Upper lobe of left lung (tissue), 6 donors: ENCODE measurements around the gene SRGAP3. TPM values are rescaled to one million over a fixed set of nuclear protein-coding genes. Genes with fewer than 3 reads are reported as not detected.

Source experiments
- ATAC-seq, 2 donors: fragments of 200-7000 bp; cut with Tn5 transposase; one replicate each; pipeline ENCODE4 v1.9.1; 2022; ENCODE audit warnings: mild to moderate bottlenecking in 2 of 2, moderate library complexity in 2 of 2; ENCODE audit not compliant: low FRiP score in 2 of 2
- DNase-seq, 2 donors: peaks; one replicate each; pipeline ENCODE4 v3.0.0-alpha.2; 2019 to 2020
- H3K27ac ChIP-seq, 4 donors: fragments of 200-600 bp; sonication (generic); one replicate each; pipeline ENCODE4 v1.5.1; 2016 to 2019
- H3K27me3 ChIP-seq, 4 donors: fragments of 200-600 bp; sonication (generic); one replicate each; pipeline ENCODE4 v1.5.1; 2017 to 2019
- H3K36me3 ChIP-seq, 4 donors: fragments of 200-600 bp; sonication (generic); one replicate each; pipeline ENCODE4 v1.5.1; 2016 to 2019
- H3K4me1 ChIP-seq, 4 donors: fragments of 200-600 bp; sonication (generic); one replicate each; pipeline ENCODE4 v1.5.1; 2018 to 2019
- H3K4me3 ChIP-seq, 4 donors: fragments of 200-600 bp; sonication (generic); one replicate each; pipeline ENCODE4 v1.5.1; 2017 to 2019; ENCODE audit warnings: mild to moderate bottlenecking in 2 of 4, moderate library complexity in 1 of 4
- H3K9me3 ChIP-seq, 4 donors: fragments of 200-600 bp; sonication (generic); one replicate each; pipeline ENCODE4 v1.5.1; 2018 to 2019
- EP300 ChIP-seq, 4 donors: sonication (generic); formaldehyde crosslinking; IDR thresholded peaks; one replicate each; pipeline ENCODE4 v1.5.1; 2017; ENCODE audit warnings: antibody characterized with exemption in 4 of 4, control low read depth in 2 of 4
- POLR2A ChIP-seq, 4 donors: fragments of 450-650 bp; IDR thresholded peaks; one replicate each; pipeline ENCODE4 v1.5.1; 2016 to 2017; ENCODE audit warnings: antibody characterized with exemption in 4 of 4, mild to moderate bottlenecking in 2 of 4
- POLR2AphosphoS5 ChIP-seq, 2 donors: sonication (generic); formaldehyde crosslinking; IDR thresholded peaks; one replicate each; pipeline ENCODE4 v1.5.1; 2017; ENCODE audit warnings: antibody characterized with exemption in 2 of 2
- WGBS, 2 donors: methylation state at CpG; one replicate each; pipeline ENCODE4 v1.1.5; 2017 to 2018; 5-methylcytosine and 5-hydroxymethylcytosine counted together
- total RNA-seq, 6 donors: library from RNA; depleted of rRNA in 4 of 6; stranded (reverse); fragments of >200 nt in 4 of 6; gene quantifications; one replicate each; pipeline versions ENCODE4 v1.1.0 to v1.2.1, GENCODE V29; 2016 to 2021
- TF ChIP-seq, protein P1 (sequence below), 6 experiments: fragments of 450-650 bp in 4 of 6; fragments of 200-600 bp in 2 of 6; sonication (generic) in 2 of 6; IDR thresholded peaks; one replicate each; pipeline ENCODE4 v1.5.1; 2016 to 2019; ENCODE audit warnings: antibody characterized with exemption in 6 of 6
- donor health status: DM: no; HTN: no; CAD: no; lungs with moderate emphysema.
- donor health status: DM: no; HTN: yes; CAD: no; lungs with severe emphysema.

The SRGAP3 gene
- total RNA-seq, 6 donors from 2014 or later, result 4.6 to 29.6 (median 11.4) TPM

GRCh38 chr3:8969241-8969640 is 280.2 kb downstream of the SRGAP3 start:
- TF ChIP-seq POLR2A (IDR thresholded peaks at IDR 0.05) (no peak), POLR2AphosphoS5 (IDR thresholded peaks at IDR 0.05) (no peak), EP300 (IDR thresholded peaks at IDR 0.05) (no peak)
- TF ChIP-seq, protein P1, sequence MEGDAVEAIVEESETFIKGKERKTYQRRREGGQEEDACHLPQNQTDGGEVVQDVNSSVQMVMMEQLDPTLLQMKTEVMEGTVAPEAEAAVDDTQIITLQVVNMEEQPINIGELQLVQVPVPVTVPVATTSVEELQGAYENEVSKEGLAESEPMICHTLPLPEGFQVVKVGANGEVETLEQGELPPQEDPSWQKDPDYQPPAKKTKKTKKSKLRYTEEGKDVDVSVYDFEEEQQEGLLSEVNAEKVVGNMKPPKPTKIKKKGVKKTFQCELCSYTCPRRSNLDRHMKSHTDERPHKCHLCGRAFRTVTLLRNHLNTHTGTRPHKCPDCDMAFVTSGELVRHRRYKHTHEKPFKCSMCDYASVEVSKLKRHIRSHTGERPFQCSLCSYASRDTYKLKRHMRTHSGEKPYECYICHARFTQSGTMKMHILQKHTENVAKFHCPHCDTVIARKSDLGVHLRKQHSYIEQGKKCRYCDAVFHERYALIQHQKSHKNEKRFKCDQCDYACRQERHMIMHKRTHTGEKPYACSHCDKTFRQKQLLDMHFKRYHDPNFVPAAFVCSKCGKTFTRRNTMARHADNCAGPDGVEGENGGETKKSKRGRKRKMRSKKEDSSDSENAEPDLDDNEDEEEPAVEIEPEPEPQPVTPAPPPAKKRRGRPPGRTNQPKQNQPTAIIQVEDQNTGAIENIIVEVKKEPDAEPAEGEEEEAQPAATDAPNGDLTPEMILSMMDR (IDR thresholded peaks at IDR 0.05), result no peak
- WGBS, 2 donors, result 57 to 71% methylated on average over 4 of the region's 4 CpGs
- no peak overlapping the region for H3K4me3 ChIP-seq

DNA sequence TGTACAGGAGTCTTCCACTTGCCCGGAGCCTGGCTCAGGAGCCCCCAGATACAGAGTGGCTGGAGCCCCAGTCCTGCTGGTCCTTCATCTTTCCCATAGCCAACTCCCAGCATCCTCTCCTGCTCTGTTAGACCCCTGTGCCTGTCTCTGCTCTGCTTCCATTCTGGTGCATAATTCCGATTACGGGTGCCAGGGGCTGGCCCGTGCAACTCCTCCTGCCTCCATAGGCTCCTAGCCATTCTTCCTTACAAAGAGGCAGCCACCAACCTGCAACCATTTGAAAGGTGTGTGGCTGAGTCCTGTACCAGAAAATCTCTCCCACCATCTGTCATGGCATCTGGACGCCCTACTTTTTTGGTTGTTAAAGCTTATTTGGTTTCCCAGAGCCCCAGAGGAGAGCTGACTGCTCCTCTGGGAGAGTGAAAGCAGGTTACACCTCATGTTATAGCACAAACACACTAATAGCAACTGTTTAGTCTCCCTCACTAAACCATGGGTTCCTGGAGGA is 281.0 kb downstream of the SRGAP3 start:
- H3K4me3 ChIP-seq, result no peak overlapping the region
- 80 to 83% methylated on average over 5 of the region's 5 CpGs for WGBS, 2 donors
- H3K27me3 ChIP-seq, result no peaks in the 10 kb centered on the region
- no peaks in the 10 kb centered on the region for H3K9me3 ChIP-seq
- ATAC-seq (no peak), DNase-seq (no peak)
- peaks cover 0 to 5% (median 2%) of the 10 kb centered on the region in 4 donors for H3K4me1 ChIP-seq
- H3K27ac ChIP-seq, result no peak overlapping the region
- no peak for TF ChIP-seq POLR2A (IDR thresholded peaks at IDR 0.05)
- no peak for TF ChIP-seq POLR2AphosphoS5 (IDR thresholded peaks at IDR 0.05)
- TF ChIP-seq, protein P1 (IDR thresholded peaks at IDR 0.05), result no peak
- no peak for TF ChIP-seq EP300 (IDR thresholded peaks at IDR 0.05)
- no peaks in the 10 kb centered on the region for H3K36me3 ChIP-seq

More at GRCh38 chr3:8969241-8969640, 280.2 kb downstream of the SRGAP3 start:
- H3K36me3 ChIP-seq, result no peaks in the 10 kb centered on the region
- H3K27ac ChIP-seq, result no peak overlapping the region
- no peak for DNase-seq
- ATAC-seq, result no peak
- H3K9me3 ChIP-seq, result no peaks in the 10 kb centered on the region
- H3K27me3 ChIP-seq, result no peaks in the 10 kb centered on the region
- peaks cover 0 to 4% (median 0%) of the 10 kb centered on the region in 4 donors for H3K4me1 ChIP-seq

- 89 to 92% methylated on average over 5 of the region's 5 CpGs for WGBS, 2 donors
- peaks cover 3 to 10% (median 5%) of the 10 kb centered on the region in 4 donors for H3K4me1 ChIP-seq
- TF ChIP-seq POLR2AphosphoS5 (IDR thresholded peaks at IDR 0.05) (no peak), EP300 (IDR thresholded peaks at IDR 0.05) (no peak), POLR2A (IDR thresholded peaks at IDR 0.05) (no peak)
- TF ChIP-seq, protein P1 (IDR thresholded peaks at IDR 0.05), result no peak
Measured at GRCh38 chr3:8967553-8967952, 281.9 kb downstream of the SRGAP3 start.

DNA sequence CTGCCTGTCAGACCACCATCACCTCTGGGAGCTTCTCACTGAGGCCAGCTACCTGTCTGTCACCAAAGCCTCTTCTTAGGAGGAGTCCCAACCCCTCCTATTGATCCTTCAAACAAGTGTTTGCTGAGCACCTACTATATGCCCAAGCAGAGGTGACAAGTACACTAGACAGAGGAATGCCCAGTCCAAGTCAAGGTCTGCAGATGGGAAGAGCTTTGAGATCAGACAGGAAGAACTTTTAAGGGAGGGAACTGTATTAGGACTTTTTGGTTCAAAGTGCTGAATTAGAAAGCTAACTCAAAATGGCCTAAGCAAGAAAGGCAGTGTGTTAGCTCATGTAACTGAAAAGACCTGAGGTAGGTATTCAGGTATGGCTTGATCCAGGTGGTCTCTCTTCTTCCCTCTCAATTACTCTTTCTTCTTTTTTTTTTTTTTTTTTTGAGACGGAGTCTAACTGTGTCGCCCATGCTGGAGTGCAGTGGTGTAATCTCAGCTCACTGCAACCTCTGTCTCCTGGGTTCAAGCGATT is 282.6 kb downstream of the SRGAP3 start:
- Histone ChIP-seq H3K27ac (no peak overlapping the region), H3K4me3 (no peak overlapping the region), H3K27me3 (no peaks in the 10 kb centered on the region), H3K4me1 (peaks cover 10 to 14% (median 11%) of the 10 kb centered on the region in 4 donors), H3K9me3 (no peaks in the 10 kb centered on the region), H3K36me3 (no peaks in the 10 kb centered on the region)
- ATAC-seq, result no peak
- 67 to 100% methylated on average over 1 to 3 of the region's 3 CpGs for WGBS, 2 donors
- no peak for TF ChIP-seq POLR2A (IDR thresholded peaks at IDR 0.05)
- no peak for TF ChIP-seq EP300 (IDR thresholded peaks at IDR 0.05)
- no peak for TF ChIP-seq POLR2AphosphoS5 (IDR thresholded peaks at IDR 0.05)
- DNase-seq, result no peak

More at GRCh38 chr3:8967553-8967952, 281.9 kb downstream of the SRGAP3 start:
- no peaks in the 10 kb centered on the region for H3K36me3 ChIP-seq
- no peaks in the 10 kb centered on the region for H3K9me3 ChIP-seq
- no peaks in the 10 kb centered on the region for H3K27me3 ChIP-seq
- no peak overlapping the region for H3K27ac ChIP-seq
- no peak for DNase-seq
- H3K4me3 ChIP-seq, result no peak overlapping the region
- no peak for ATAC-seq

DNA sequence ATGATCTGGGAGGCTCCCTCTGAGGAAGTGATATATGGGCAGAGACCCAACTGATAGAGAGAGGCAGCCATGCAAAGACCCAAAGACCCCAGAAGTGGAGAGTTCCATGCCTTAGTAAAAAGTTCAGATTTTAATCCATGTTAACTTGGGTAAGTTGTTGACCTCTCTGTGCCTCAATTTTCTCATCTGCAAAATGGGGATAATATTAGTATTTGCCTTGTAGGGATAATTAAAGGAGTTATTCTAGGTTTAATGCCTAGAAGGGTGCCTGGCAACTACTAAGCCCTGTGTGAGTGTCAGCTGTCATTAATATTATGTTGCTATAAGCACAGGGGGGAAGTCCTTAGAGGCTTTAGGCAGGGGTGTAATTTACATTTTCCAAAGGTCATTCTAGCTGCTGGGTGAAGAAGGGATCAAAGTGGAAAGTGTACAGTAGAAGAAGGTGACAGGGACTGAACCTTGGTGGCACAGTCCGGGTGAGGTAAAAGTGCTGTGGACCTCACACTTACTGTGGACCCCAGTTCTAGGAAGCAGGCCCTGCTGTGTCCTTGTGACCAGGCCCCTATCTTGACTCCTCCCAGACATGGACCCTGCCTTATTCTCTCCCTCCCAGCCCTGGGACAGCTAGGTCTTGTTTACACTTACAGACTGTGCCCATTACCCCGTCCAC is 283.2 kb downstream of the SRGAP3 start:
- ATAC-seq (no peak), DNase-seq (no peak)
- H3K36me3 ChIP-seq, result no peaks in the 10 kb centered on the region
- no peaks in the 10 kb centered on the region for H3K27me3 ChIP-seq
- H3K9me3 ChIP-seq, result no peaks in the 10 kb centered on the region
- no peak for TF ChIP-seq EP300 (IDR thresholded peaks at IDR 0.05)
- TF ChIP-seq POLR2AphosphoS5 (IDR thresholded peaks at IDR 0.05), result no peak
- no peak for TF ChIP-seq POLR2A (IDR thresholded peaks at IDR 0.05)
- TF ChIP-seq, protein P1 (IDR thresholded peaks at IDR 0.05), result no peak
- no peak overlapping the region for H3K27ac ChIP-seq
- peaks cover 10 to 14% (median 11%) of the 10 kb centered on the region in 4 donors for H3K4me1 ChIP-seq
- WGBS, 2 donors, result 77 to 100% methylated on average over 2 of the region's 2 CpGs
- no peak overlapping the region for H3K4me3 ChIP-seq
